ENCODE measurements around the gene ZNF750.

DNA sequence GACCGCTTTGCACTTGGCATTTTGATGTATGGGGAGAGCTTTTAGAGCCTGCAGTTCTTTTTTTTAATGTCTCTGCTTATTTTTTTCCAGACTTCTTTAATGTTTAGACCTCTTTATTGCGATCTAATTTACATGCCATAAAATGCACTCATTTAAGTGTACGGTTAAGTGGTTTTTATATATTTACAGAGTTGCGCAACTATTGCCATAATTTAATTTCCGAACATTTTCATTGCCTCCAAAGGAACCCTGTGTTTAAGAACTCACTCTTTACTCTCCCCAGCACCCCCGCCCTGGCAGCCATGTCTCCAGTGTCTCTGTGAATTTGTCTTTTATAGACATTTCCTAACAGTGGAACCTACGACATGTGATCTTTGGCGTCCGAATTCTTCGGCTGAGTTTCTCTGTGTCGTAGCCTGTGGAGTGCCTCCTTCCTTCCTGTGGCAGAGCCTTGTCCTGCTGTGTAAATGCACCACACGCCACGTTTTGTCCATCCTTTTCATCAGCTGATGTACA, 24.0 kb downstream of the ZNF750 start:
- no peak for TF ChIP-seq POLR2A (IDR thresholded peaks at IDR 0.05; ENCODE audit: low read depth, low read length)
- no peak for TF ChIP-seq TAF1 (IDR thresholded peaks at IDR 0.05; ENCODE audit: borderline replicate concordance, low read depth, low read length)
- TF ChIP-seq POLR2AphosphoS5 (IDR thresholded peaks at IDR 0.05; ENCODE audit: low read depth, low read length) = no peak

All from GM12892 (cell line).